ENCODE measurements around the gene ZFYVE21. TPM values are rescaled to one million over a fixed set of nuclear protein-coding genes. Genes with fewer than 3 reads are reported as not detected.

Gene ZFYVE21
- total RNA-seq, 2 experiments from 2014 or later: 18.0 to 22.5 TPM

GRCh38 chr14:103737432-103738045, 21.9 kb downstream of the ZFYVE21 start:
- Histone ChIP-seq H3K4me3 (ENCODE audit: low read depth, low read length, poor library complexity, severe bottlenecking) (no peak overlapping the region), H3K9me3 (ENCODE audit: low read length) (no peaks in the 10 kb centered on the region), H2AFZ (ENCODE audit: low read length) (no peak overlapping the region), H3K4me2 (ENCODE audit: low read length) (no peak overlapping the region), H3K4me1 (ENCODE audit: insufficient read depth, low read length, poor library complexity, severe bottlenecking) (no peaks in the 10 kb centered on the region), H3K27ac (ENCODE audit: low read depth, low read length, poor library complexity, severe bottlenecking) (no peak overlapping the region), H4K20me1 (ENCODE audit: insufficient read depth, low read length) (no peaks in the 10 kb centered on the region), H3K79me2 (ENCODE audit: insufficient read depth, low read depth, low read length) (no peaks in the 10 kb centered on the region), H3K9me2 (ENCODE audit: insufficient read depth, low read length) (no peaks in the 10 kb centered on the region), H3K36me3 (ENCODE audit: insufficient read depth, low read length) (peaks cover 14% of the 10 kb centered on the region)
- BruUV-seq (replicated peaks): no TSS peak
- intact Hi-C loops (cut with micrococcal nuclease; ENCODE audit: unreplicated experiment): no loop called here
- no peak for DNase-seq (ENCODE audit: low spot score)
- TF ChIP-seq CTCF (conservative IDR thresholded peaks at IDR 0.05; ENCODE audit: low read length) (no peak), EZH2phosphoT487 (IDR thresholded peaks at IDR 0.05; ENCODE audit: borderline replicate concordance, low read depth, low read length) (no peak)
- CTCF ChIA-PET (ENCODE audit: unreplicated experiment): no interaction called here
- POLR2A ChIA-PET: no interaction called here

- no peak overlapping the region for H2AFZ ChIP-seq (ENCODE audit: low read length)
- no peak for DNase-seq (ENCODE audit: low spot score)
- no peaks in the 10 kb centered on the region for H3K79me2 ChIP-seq (ENCODE audit: insufficient read depth, low read depth, low read length)
- H3K4me2 ChIP-seq (ENCODE audit: low read length): no peak overlapping the region
- intact Hi-C loops (cut with micrococcal nuclease; ENCODE audit: unreplicated experiment): no loop called here
- TF ChIP-seq CTCF (conservative IDR thresholded peaks at IDR 0.05; ENCODE audit: low read length) (no peak), EZH2phosphoT487 (IDR thresholded peaks at IDR 0.05; ENCODE audit: borderline replicate concordance, low read depth, low read length) (no peak)
- no peak overlapping the region for H3K4me3 ChIP-seq (ENCODE audit: low read depth, low read length, poor library complexity, severe bottlenecking)
- ChIA-PET CTCF (ENCODE audit: unreplicated experiment) (no interaction called here), POLR2A (interaction anchor here (0.6 kb wide), 1 partner anchor 28 kb away, joined by 3 read pairs; no protein-coding TSS in a partner anchor)
- H3K9me3 ChIP-seq (ENCODE audit: low read length): no peaks in the 10 kb centered on the region
- H3K27ac ChIP-seq (ENCODE audit: low read depth, low read length, poor library complexity, severe bottlenecking): no peak overlapping the region
- H4K20me1 ChIP-seq (ENCODE audit: insufficient read depth, low read length): no peaks in the 10 kb centered on the region
- no peaks in the 10 kb centered on the region for H3K4me1 ChIP-seq (ENCODE audit: insufficient read depth, low read length, poor library complexity, severe bottlenecking)
- H3K36me3 ChIP-seq (ENCODE audit: insufficient read depth, low read length): peaks cover 8% of the 10 kb centered on the region
- no TSS peak for BruUV-seq (replicated peaks)
- no peaks in the 10 kb centered on the region for H3K9me2 ChIP-seq (ENCODE audit: insufficient read depth, low read length)
Observed at GRCh38 chr14:103738166-103738565, 22.6 kb downstream of the ZFYVE21 start.

GRCh38 chr14:103738701-103739451, 23.3 kb downstream of the ZFYVE21 start:
- intact Hi-C loops (cut with micrococcal nuclease; ENCODE audit: unreplicated experiment): no loop called here
- Histone ChIP-seq H3K27ac (ENCODE audit: low read depth, low read length, poor library complexity, severe bottlenecking) (no peak overlapping the region), H3K36me3 (ENCODE audit: insufficient read depth, low read length) (peaks cover under 1% of the 10 kb centered on the region; the same call in 1 of the 2 replicates), H3K4me2 (ENCODE audit: low read length) (no peak overlapping the region), H3K4me3 (ENCODE audit: low read depth, low read length, poor library complexity, severe bottlenecking) (no peak overlapping the region), H3K4me1 (ENCODE audit: insufficient read depth, low read length, poor library complexity, severe bottlenecking) (peaks cover 6% of the 10 kb centered on the region), H4K20me1 (ENCODE audit: insufficient read depth, low read length) (no peaks in the 10 kb centered on the region), H2AFZ (ENCODE audit: low read length) (no peak overlapping the region), H3K9me2 (ENCODE audit: insufficient read depth, low read length) (no peaks in the 10 kb centered on the region), H3K79me2 (ENCODE audit: insufficient read depth, low read depth, low read length) (no peaks in the 10 kb centered on the region), H3K9me3 (ENCODE audit: low read length) (no peaks in the 10 kb centered on the region)
- no TSS peak for BruUV-seq (replicated peaks)
- DNase-seq (ENCODE audit: low spot score): no peak
- no peak for TF ChIP-seq EZH2phosphoT487 (IDR thresholded peaks at IDR 0.05; ENCODE audit: borderline replicate concordance, low read depth, low read length)
- TF ChIP-seq CTCF (conservative IDR thresholded peaks at IDR 0.05; ENCODE audit: low read length): no peak
- ChIA-PET POLR2A (no interaction called here), CTCF (ENCODE audit: unreplicated experiment) (no interaction called here)
